Uterus (tissue), 4 donors: Measurements from ENCODE around the gene CXXC1. TPM values are rescaled to one million over a fixed set of nuclear protein-coding genes. Genes with fewer than 3 reads are reported as not detected.

Experiments used
- DNase-seq, 2 donors: peaks; one replicate each; pipeline ENCODE4 v3.0.0-alpha.2; 2019 to 2020
- H3K27ac ChIP-seq, 2 donors: fragments of 200-600 bp; sonication (generic); 1 replicate in 1 of 2; 2 replicates in 1 of 2; pipeline ENCODE4 v1.5.1; 2016 to 2018
- H3K27me3 ChIP-seq, 2 donors: fragments of 200-600 bp; sonication (generic); one replicate each; pipeline ENCODE4 v1.5.1; 2018 to 2019; ENCODE audit warnings: control low read depth in 1 of 2
- H3K36me3 ChIP-seq, 2 donors: fragments of 200-600 bp; sonication (generic); one replicate each; pipeline ENCODE4 v1.5.1; 2019; ENCODE audit warnings: control low read depth in 1 of 2
- H3K4me1 ChIP-seq, 2 donors: fragments of 200-600 bp; sonication (generic); one replicate each; pipeline ENCODE4 v1.5.1; 2018 to 2019; ENCODE audit warnings: control low read depth in 1 of 2
- H3K4me3 ChIP-seq, 2 donors: fragments of 200-600 bp; sonication (generic); 1 replicate in 1 of 2; 2 replicates in 1 of 2; pipeline ENCODE4 v1.5.1; 2018 to 2019; ENCODE audit warnings: mild to moderate bottlenecking in 1 of 2
- H3K9me3 ChIP-seq, 2 donors: fragments of 200-600 bp; sonication (generic); one replicate each; pipeline ENCODE4 v1.5.1; 2019; ENCODE audit warnings: control low read depth in 1 of 2
- POLR2A ChIP-seq, 2 donors: fragments of 450-650 bp; IDR thresholded peaks; one replicate each; pipeline ENCODE4 v1.6.1; 2016; ENCODE audit warnings: antibody characterized with exemption in 2 of 2, mild to moderate bottlenecking in 1 of 2, moderate library complexity in 1 of 2
- intact Hi-C: fragments of 100-400 bp; cut with DNase I; formaldehyde crosslinking; loops from one replicate; pipeline ENCODE4 v1.15.1; 2023; ENCODE audit warnings: low total_unique reads
- total RNA-seq, 4 donors: library from RNA; depleted of rRNA in 3 of 4; stranded (reverse); fragments of >200 nt in 3 of 4; gene quantifications; one replicate each; pipeline versions ENCODE4 v1.1.0 to v1.2.4, GENCODE V29; 2014 to 2023
- TF ChIP-seq, protein P1 (sequence below), 4 experiments: fragments of 200-600 bp in 2 of 4; fragments of 450-650 bp in 2 of 4; sonication (generic) in 2 of 4; IDR thresholded peaks; one replicate each; pipeline ENCODE4 v1.5.1; 2016 to 2019; ENCODE audit warnings: antibody characterized with exemption in 4 of 4, mild to moderate bottlenecking in 2 of 4, moderate library complexity in 1 of 4
- donor health status: DM: yes; HTN: yes; CAD: no.

The CXXC1 gene
- total RNA-seq, 4 donors from 2014 or later, result 54.1 to 85.1 (median 70.4) TPM

DNA sequence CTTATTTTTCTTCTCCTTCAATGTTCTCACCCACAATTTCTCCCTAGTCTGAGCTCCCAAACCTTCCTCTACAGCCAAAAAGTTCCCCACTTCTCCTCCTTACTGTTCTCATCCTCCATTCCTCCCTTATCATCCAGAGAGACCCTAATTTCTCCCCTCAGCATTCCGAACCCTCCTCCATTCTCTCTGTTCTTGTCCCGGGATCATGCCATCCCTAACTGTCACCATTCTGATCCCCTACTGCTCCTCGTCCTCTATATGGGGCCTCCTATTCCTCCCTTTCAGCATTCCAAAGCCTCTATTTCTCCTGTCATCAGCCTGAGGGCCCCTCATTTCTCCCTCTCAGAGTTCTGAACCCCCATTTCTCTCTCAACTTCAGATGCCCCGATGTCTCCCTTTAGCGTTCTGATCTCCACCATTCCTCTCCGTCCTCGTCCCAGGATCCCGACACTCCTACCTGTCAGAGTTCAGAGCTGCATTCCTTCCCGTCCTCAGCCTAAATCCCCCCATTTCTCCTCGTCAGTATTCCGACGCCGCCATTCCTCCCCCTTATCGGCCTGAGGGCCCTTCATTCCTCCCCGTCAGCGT lies 6.7 kb downstream of the CXXC1 start:
- H3K36me3 ChIP-seq, result no peaks in the 10 kb centered on the region
- no peaks in the 10 kb centered on the region for H3K9me3 ChIP-seq
- peak overlapping the region; percentile 69 to 98 for H3K4me3 ChIP-seq
- intact Hi-C loops, result no loop called here
- no peaks in the 10 kb centered on the region for H3K27me3 ChIP-seq
- peak overlapping the region; percentile 94 to 96 for H3K27ac ChIP-seq
- H3K4me1 ChIP-seq, result peaks cover 4 to 7% of the 10 kb centered on the region in 2 donors
- TF ChIP-seq POLR2A (IDR thresholded peaks at IDR 0.05), result no peak
- TF ChIP-seq, protein P1, sequence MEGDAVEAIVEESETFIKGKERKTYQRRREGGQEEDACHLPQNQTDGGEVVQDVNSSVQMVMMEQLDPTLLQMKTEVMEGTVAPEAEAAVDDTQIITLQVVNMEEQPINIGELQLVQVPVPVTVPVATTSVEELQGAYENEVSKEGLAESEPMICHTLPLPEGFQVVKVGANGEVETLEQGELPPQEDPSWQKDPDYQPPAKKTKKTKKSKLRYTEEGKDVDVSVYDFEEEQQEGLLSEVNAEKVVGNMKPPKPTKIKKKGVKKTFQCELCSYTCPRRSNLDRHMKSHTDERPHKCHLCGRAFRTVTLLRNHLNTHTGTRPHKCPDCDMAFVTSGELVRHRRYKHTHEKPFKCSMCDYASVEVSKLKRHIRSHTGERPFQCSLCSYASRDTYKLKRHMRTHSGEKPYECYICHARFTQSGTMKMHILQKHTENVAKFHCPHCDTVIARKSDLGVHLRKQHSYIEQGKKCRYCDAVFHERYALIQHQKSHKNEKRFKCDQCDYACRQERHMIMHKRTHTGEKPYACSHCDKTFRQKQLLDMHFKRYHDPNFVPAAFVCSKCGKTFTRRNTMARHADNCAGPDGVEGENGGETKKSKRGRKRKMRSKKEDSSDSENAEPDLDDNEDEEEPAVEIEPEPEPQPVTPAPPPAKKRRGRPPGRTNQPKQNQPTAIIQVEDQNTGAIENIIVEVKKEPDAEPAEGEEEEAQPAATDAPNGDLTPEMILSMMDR (IDR thresholded peaks at IDR 0.05), result no peak
- no peak for DNase-seq

DNA sequence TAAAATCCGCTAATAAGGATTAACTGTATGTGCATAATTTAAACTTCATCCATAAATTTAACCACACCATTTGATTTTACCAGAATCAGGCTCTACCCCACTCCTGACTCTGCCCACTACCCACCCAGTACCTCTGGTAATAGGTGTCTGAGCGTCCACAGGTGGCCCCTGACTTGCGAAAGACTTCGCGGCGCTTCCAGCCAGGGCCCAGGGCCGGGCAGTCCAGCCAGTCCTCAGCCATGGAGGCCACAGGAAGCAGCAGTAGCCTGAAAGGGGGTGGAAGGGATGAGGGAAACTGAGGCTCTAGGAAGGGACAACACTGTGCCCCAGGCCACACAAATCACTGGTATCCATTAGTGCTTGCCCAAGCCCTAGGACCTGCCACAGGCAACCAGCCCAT lies 7.7 kb downstream of the CXXC1 start:
- no peak for DNase-seq
- H3K27ac ChIP-seq, result no peak overlapping the region
- no peaks in the 10 kb centered on the region for H3K9me3 ChIP-seq
- no peaks in the 10 kb centered on the region for H3K36me3 ChIP-seq
- intact Hi-C loops, result no loop called here
- TF ChIP-seq POLR2A (IDR thresholded peaks at IDR 0.05), result no peak
- TF ChIP-seq, protein P1 (IDR thresholded peaks at IDR 0.05), result no peak
- no peak overlapping the region for H3K4me3 ChIP-seq
- H3K4me1 ChIP-seq, result peaks cover 4 to 7% of the 10 kb centered on the region in 2 donors
- no peaks in the 10 kb centered on the region for H3K27me3 ChIP-seq

DNA sequence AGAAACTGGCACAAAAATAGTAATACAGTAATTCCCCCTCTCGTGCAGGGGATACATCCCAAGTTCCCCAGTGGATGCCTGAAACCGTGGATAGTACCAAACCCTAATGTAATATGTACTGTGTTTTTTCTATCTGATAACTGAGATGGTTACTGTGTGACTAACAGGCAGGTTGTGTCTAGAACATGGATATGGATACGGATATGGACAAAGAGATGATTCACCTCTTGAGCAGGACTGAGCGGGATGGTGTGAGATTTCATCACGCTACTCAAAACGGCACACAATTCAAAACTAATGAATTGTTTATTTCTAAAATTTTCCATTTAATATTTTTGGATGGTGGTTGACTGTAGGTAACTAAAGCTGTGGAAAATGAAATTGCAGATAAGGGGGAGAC lies 9.6 kb downstream of the CXXC1 start:
- no peak overlapping the region for H3K4me3 ChIP-seq
- H3K27me3 ChIP-seq, result no peaks in the 10 kb centered on the region
- intact Hi-C loops, result no loop called here
- H3K9me3 ChIP-seq, result no peaks in the 10 kb centered on the region
- no peak for DNase-seq
- TF ChIP-seq, protein P1 (IDR thresholded peaks at IDR 0.05), result no peak
- TF ChIP-seq POLR2A (IDR thresholded peaks at IDR 0.05), result no peak
- H3K4me1 ChIP-seq, result peaks cover 4 to 7% of the 10 kb centered on the region in 2 donors
- no peaks in the 10 kb centered on the region for H3K36me3 ChIP-seq
- no peak overlapping the region for H3K27ac ChIP-seq

DNA sequence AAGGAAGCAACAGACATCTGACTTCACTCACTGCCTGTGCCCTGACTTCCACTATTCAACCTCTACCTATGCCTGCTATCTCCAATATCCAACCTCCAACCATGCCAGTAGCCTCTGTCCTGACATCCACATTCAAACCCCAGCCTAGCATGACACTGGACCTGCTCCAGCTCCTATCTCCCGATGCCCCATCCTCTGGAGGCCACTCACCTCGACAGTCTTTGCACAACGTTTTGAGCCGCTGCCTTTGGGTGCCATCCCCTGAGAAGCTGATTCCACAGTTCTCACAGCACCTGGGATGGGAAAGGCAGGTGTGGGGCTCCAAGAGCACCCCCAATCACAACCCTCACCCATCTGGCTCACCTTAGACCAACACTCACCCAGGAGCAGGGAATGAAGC lies 11.0 kb downstream of the CXXC1 start:
- H3K27ac ChIP-seq, result no peak overlapping the region
- peaks cover 0 to 7% of the 10 kb centered on the region in 2 donors for H3K4me1 ChIP-seq
- no peak for TF ChIP-seq POLR2A (IDR thresholded peaks at IDR 0.05)
- TF ChIP-seq, protein P1 (IDR thresholded peaks at IDR 0.05), result no peak
- no peak overlapping the region for H3K4me3 ChIP-seq
- intact Hi-C loops, result no loop called here
- no peaks in the 10 kb centered on the region for H3K36me3 ChIP-seq
- DNase-seq, result no peak
- no peaks in the 10 kb centered on the region for H3K9me3 ChIP-seq
- H3K27me3 ChIP-seq, result no peaks in the 10 kb centered on the region

DNA sequence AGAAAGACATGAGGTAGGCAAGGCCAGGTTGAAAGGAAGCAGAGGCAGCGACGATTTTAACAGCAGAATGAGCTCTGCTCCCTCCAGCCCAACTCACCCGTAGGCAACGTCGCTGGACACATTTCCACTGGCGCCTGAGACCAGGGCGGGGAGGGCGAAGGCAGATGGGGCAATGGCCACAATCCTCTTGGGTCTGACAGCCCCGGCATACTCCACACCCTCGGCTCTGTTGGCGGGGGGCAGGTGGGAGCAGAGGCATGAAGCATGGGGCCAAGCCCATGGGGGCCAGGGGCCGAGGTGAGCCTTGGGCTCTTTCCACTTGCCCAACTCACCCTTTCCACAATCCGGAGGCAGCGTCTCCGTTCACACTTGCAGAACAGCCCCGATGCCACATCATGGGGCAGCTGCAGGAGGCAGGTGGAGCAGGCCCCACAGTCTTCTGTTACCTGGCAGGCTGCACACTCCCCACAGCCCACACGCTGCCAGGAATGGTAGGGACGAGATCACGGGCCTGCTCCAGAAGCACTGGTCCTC lies 11.9 kb downstream of the CXXC1 start:
- Histone ChIP-seq H3K36me3 (no peaks in the 10 kb centered on the region), H3K9me3 (no peaks in the 10 kb centered on the region)
- TF ChIP-seq, protein P1 (IDR thresholded peaks at IDR 0.05), result no peak
- no peak for TF ChIP-seq POLR2A (IDR thresholded peaks at IDR 0.05)

More for the DNA sequence above, 11.9 kb downstream of the CXXC1 start:
- Histone ChIP-seq H3K4me1 (peaks cover 0 to 7% of the 10 kb centered on the region in 2 donors), H3K4me3 (no peak overlapping the region), H3K27me3 (no peaks in the 10 kb centered on the region), H3K27ac (no peak overlapping the region)
- DNase-seq, result no peak
- intact Hi-C loops, result no loop called here
